NCI-H526 (cell line): Measurements from ENCODE around the gene NOVA1.

Experiments
- DNase-seq, 2 experiments: peaks; one replicate each; lab custom pipeline; 2025; lab: John Stamatoyannopoulos, UW

NOVA1 gene

GRCh38 chr14:26448181-26448855, 149.5 kb downstream of the NOVA1 start:
- peak; percentile 69 to 76 for DNase-seq

DNA sequence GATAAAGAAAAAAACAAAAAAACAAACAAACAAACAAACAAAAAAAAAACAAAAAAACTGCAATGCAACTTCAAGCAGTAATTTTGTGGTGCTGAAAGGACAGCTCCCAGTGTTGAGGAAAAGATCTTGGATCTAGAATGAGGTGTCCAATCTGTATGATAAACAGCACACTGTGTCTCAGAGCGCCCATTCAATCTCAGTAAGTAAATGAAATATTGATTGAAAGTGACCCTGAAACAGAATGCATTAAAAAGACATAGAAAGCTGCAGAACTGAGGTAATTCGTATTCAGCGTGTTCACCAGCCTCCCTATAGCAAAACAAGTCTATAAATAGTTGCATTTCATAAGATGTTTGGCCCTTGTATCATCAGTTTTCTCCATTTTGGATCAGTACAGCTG, 153.0 kb downstream of the NOVA1 start:
- DNase-seq, result no peak

DNA sequence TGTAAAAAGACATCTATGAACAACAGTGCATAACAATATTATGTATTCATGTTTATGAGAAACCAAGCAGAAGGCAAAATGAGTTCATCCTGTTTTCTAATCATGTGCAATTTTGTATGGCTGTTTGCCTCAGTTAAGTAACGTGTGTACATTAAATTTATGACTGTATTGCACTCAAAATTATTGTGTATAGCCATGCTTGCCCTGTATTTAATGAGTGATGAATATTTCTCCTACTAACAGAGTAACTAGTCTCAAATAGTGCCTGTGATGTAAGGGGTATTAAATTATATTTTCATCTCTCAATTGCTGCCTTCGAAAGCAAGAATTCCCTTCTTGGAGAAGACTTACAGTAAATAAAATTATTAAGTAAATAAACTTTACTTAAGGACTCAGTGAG, 154.2 kb downstream of the NOVA1 start:
- DNase-seq, result no peak

- DNase-seq, result no peak
These were observed 168.6 kb downstream of the NOVA1 start for GRCh38 chr14:26429205-26429604.

DNA sequence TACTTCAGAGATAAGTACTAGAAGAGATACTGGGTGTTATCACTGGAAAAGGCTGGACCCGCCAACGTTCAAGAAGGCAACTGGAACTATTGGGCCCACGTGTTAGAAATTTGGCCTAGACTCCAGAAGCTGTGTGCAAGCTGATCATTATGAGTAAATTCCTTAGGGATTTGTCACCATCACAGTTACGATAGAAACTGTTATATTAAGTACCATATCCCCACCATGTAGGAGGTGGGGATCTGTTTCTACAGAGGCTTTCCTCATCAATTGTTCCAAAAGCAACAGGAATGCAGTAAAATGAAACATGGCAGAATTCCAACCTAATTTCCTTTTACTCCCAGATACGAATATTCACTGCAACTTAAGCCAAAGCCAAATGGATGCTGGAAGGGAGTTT, 170.7 kb downstream of the NOVA1 start:
- DNase-seq, result no peak

DNA sequence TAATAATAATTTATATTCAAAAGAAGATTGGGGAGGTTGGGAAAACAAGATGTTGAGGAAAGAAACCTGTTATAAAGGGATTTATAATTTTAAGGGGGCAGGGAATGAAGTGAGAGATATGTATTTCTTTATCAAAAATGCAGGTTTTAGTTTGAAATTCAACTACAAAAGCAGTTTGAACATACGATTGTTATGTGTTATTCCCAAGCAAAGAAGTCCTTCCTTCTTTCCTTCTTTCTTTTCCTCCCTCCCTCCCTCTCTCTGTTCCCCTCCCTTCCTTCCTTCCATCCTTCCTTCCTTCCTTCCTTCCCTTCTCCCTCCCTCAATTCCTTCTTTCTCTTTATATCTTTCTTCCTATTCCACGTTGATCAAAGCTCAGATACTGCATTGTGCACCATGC, 173.3 kb downstream of the NOVA1 start:
- DNase-seq, result no peak

GRCh38 chr14:26415618-26416123, 182.2 kb downstream of the NOVA1 start:
- peak in 1 of 2 experiments; percentile 29 for DNase-seq

GRCh38 chr14:26414926-26415325, 182.9 kb downstream of the NOVA1 start:
- no peak for DNase-seq

- no peak for DNase-seq
These were observed 183.7 kb downstream of the NOVA1 start for GRCh38 chr14:26414103-26414502.

DNA sequence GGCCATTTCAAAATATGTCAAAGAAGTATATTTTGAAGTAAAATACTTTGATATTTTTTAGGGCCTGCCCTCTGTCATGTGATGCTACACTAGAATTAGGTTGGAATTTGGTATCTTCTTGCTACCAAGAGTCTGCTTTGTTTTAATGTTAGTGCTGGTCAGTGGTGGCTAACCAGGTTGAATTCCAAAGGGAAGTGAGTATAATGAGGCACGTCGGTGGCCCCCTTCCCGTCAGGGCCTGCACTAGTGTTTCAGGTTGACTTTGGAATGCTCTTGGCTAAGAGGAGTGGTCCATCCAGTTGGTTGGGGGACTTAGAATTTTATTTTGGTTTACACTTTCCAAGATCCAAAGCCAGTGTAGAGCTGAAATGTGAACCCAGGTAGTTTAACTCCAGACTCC, 185.4 kb downstream of the NOVA1 start:
- DNase-seq, result no peak

- no peak for DNase-seq
These were observed 187.6 kb downstream of the NOVA1 start for GRCh38 chr14:26410189-26410685.

GRCh38 chr14:26404927-26405326, 192.9 kb downstream of the NOVA1 start:
- no peak for DNase-seq

GRCh38 chr14:26403760-26404159, 194.1 kb downstream of the NOVA1 start:
- DNase-seq, result no peak

DNA sequence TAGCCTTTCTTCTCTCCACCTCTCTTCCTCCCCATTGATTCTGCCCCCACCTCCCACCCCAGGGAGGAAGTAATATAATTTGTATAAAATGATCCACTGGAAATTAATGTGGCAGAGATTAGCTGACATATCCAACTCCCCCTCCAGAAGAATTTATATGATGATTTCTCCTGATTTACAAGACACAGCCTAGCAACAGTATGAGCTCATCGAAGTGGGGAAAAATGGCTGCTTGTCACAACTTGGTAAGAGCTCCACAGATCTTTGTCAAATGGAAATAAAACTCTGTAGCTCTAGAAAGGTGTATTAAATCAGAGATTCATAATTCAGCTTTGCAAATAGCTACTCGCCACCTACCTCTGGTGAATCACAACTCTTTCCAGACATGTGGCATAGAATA, 195.7 kb downstream of the NOVA1 start:
- peak in 1 of 2 experiments; percentile 20 for DNase-seq

- DNase-seq, result peak; percentile 93 to 95
These were observed 196.5 kb downstream of the NOVA1 start for GRCh38 chr14:26401179-26401968.

GRCh38 chr14:26400373-26400772, 197.5 kb downstream of the NOVA1 start:
- peak in 1 of 2 experiments; percentile 30 for DNase-seq

DNA sequence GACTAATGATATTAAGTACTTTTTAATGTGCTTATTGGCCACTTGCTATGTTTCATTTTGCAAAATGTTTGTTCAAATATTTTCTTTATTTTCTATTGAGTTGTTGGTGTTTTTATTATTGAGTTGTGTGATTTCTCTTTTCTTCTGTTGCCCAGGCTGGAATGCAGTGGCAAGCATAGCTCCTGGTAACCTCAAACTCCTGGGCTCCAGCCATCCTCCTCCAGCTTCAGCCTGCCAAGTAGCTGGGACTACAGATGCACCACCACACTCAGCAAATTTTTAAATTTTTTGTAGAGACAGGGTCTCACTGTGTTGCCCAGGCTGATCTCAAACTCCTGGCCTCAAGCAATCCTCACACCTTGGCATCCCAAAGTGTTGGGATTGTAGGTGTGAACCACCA, 199.2 kb downstream of the NOVA1 start:
- DNase-seq, result no peak
